ENCODE measurements around the gene GARIN5A.
"Not testable (repeated sequence)": the region's sequence is repeated elsewhere in the genome, so short reads cannot be mapped to it uniquely, and the experiment has no call there.

GARIN5A gene

GRCh38 chr19:50461066-50461875 lies 15.4 kb downstream of the GARIN5A start:
- FAIRE-seq: no peak

- FAIRE-seq: no peak
These were observed 16.4 kb downstream of the GARIN5A start for GRCh38 chr19:50460161-50460765.

DNA sequence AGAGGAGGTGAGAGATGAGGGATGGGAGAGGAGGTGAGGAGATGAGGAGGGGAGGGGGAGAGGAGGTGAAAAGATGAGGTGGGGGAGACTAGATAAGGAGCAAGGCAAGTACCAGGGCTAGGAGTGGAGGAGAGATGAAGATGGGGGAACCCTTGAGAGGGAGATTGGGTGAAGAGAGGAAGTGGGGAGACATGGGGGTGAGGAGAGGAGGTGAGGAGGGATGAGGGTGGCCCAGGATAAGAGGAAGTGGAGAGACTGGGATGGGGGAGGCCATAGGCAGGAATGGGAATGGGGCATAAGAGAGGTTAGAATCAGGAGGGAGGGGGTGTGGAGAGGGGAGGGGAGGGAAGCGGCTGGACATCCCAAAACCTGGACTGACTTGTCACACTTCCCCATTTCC lies 17.0 kb downstream of the GARIN5A start:
- FAIRE-seq: no peak

GRCh38 chr19:50459067-50459456 lies 17.6 kb downstream of the GARIN5A start:
- no peak for FAIRE-seq

GRCh38 chr19:50458396-50459066 lies 18.1 kb downstream of the GARIN5A start:
- no peak for FAIRE-seq

DNA sequence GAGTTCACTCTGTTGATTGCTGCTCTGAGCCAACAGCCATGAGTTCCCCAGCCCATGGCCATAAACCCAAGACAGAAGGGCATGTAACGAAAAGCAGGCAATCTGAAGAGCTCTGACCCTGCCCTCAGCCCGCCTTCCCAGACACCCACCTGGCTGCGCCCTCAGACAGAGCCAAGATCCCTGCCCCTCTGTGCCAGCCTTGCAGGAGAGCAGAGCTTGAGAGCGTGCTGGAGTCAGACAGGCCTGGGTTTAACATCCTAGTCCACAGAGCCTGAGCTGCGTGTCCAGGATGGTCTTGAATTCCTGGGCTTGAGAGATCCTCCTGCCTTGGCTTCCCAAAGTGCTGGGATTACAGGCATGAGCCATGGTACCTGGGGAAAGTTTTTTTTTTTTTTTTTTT lies 19.3 kb downstream of the GARIN5A start:
- no peak for FAIRE-seq

DNA sequence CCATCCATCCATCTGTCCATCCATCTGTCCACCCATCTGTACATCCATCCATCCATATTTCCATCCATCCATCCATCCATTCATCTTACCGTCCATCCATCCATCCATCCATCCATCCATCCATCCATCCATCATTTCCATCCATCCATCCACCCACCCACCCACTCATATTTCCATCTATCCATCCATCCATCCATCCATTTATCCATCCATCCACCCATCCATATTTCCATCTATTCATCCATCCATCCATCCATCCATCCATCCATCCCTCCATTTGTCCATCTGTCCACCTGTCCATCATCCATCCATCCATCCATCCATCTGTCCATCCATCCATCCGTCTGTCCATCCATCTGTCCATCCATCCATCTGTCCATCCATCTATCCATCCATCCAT lies 20.7 kb downstream of the GARIN5A start:
- FAIRE-seq: no peak

DNA sequence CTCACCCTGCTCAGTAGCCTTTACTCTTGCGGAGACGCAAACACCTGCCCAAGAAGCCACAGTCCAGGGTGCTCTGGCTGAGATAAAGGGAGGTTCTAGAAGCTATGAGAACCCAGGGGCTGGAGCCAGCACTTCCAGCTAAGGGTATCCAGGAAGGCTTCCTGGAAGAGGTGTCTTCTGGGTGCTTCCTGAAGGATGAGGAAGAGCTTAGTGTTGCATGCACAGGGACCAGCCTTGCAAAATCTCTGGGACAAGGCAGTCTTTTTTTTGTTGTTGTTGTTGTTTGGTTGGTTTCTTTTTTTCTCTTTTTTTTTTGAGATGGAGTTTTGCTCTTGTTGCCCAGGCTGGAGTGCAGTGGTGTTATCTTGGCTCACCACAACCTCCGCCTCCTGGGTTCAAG lies 23.4 kb downstream of the GARIN5A start:
- no peak for FAIRE-seq

DNA sequence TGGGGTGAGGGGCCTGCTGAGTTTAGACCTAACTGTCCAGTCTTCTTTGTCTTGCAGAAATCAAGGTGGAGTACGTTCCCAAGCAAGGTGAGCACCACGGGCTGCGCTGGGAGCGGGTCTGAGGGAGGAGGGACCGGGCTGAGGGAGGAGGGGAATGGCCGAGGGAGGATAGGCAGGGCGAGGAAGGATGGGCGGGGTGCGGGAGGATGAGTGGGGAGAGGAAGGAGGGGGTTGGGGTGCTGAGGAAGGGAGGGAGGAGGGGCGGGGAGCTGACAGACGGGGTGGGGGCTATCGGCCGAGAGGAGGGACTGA lies 25.5 kb downstream of the GARIN5A start:
- FAIRE-seq: no peak

GRCh38 chr19:50450369-50451222 lies 26.1 kb downstream of the GARIN5A start:
- no peak for FAIRE-seq

DNA sequence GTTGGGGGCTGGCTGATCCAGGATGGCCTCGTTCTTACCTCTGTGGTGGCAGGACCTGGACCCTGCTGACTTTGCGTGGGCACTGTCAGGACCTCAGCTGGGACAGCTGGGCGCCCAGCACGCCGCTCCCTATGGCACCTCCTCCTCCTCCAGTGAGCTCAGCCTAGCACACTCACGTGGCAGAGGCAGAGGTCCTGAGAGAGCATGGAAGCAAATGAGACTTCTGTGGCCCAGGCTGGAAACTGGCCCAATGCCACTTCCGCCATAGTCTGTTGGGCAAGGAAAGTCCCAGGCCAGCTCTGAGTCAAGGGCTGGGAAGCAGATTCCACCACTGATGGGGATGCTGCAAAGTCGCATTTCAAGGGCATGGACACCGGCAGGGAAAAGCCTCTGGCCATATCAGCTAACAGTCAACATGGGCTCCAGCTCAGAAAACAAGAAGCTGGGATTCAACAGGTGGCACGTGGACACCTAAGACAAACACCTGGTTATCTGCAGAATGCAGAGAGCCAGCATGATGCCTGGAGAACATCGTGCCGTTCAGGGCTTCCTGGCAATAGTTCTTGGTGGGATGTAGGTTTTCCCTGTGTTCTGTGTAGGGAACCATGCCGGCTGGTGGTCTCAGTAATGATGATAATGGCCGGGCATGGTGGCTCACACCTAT lies 27.3 kb downstream of the GARIN5A start:
- FAIRE-seq: no peak

GRCh38 chr19:50447750-50448149 lies 28.9 kb downstream of the GARIN5A start:
- FAIRE-seq: no peak

GRCh38 chr19:50447053-50447452 lies 29.6 kb downstream of the GARIN5A start:
- FAIRE-seq: no peak

- no peak for FAIRE-seq
These were observed 32.6 kb downstream of the GARIN5A start for GRCh38 chr19:50444059-50444458.

- not testable (repeated sequence) for FAIRE-seq
These were observed 37.5 kb downstream of the GARIN5A start for GRCh38 chr19:50439130-50439529.

DNA sequence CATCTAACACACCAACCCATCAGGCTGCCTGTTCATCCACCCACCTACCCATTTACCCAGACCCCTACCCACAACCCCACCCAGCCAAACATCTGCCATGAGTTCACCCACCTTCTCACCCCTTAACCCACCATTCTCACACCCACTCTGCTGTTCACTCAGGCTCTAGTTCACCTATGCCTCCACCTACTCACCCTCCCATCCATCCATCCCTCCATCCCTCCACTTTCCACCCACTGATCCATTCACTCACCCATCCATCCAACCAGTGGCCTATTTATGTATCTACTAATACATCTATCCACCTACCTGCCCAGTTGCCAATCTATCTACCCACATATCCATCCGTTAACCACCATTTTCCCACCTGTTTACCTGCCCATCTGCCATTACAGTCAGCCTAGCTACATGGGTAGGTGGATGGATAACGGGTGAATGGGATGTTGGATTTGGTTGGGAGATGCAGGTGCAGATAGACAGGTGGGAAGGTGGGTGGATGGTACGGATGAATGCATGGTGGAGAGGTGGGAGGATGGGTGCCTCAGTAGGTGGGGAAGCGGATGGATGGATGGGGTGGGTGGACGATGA lies 38.7 kb downstream of the GARIN5A start:
- FAIRE-seq: no peak

GRCh38 chr19:50435627-50436026 lies 41.0 kb downstream of the GARIN5A start:
- FAIRE-seq: no peak

GRCh38 chr19:50435221-50435620 lies 41.4 kb downstream of the GARIN5A start:
- FAIRE-seq: no peak

DNA sequence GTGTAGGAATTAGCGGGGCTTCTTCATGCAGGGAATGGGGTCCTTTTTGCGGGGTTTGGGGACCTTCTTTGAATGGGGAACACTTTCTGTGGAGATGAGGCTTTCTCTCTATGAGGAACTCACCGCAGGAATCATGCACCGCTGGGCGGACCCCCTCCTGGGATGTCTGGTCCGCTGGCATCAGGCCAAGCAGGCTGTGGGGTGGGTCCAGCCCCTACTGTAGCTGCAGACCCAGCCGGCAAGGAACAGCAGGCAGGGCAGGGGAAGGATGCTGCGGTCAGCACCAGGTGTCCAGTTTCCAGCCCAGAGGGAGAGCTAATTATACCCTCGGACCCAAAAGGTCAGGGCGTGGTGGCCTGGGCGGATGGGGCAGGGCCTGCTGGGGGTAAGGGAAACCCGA lies 42.1 kb downstream of the GARIN5A start:
- FAIRE-seq: no peak

- no peak for FAIRE-seq
These were observed 43.2 kb downstream of the GARIN5A start for GRCh38 chr19:50433201-50434180.
